GM12864 (cell line): ENCODE data around the gene RALGPS1.

Source experiments
- DNase-seq: peaks from one replicate; pipeline ENCODE4 v3.0.0-alpha.2; 2011; ENCODE audit warnings: low read depth
- H3K4me3 ChIP-seq: 2 replicates; pipeline ENCODE4 v1.5.1; 2011; ENCODE audit warnings: mild to moderate bottlenecking, low read depth, low read length, control low read depth
- TF ChIP-seq, protein P1 (sequence below): IDR thresholded peaks from 2 replicates; pipeline ENCODE4 v1.5.1; 2011; ENCODE audit warnings: low read depth, mild to moderate bottlenecking, moderate library complexity, low read length, control low read depth, inconsistent platforms; ENCODE audit errors: missing control alignments

The RALGPS1 gene

DNA sequence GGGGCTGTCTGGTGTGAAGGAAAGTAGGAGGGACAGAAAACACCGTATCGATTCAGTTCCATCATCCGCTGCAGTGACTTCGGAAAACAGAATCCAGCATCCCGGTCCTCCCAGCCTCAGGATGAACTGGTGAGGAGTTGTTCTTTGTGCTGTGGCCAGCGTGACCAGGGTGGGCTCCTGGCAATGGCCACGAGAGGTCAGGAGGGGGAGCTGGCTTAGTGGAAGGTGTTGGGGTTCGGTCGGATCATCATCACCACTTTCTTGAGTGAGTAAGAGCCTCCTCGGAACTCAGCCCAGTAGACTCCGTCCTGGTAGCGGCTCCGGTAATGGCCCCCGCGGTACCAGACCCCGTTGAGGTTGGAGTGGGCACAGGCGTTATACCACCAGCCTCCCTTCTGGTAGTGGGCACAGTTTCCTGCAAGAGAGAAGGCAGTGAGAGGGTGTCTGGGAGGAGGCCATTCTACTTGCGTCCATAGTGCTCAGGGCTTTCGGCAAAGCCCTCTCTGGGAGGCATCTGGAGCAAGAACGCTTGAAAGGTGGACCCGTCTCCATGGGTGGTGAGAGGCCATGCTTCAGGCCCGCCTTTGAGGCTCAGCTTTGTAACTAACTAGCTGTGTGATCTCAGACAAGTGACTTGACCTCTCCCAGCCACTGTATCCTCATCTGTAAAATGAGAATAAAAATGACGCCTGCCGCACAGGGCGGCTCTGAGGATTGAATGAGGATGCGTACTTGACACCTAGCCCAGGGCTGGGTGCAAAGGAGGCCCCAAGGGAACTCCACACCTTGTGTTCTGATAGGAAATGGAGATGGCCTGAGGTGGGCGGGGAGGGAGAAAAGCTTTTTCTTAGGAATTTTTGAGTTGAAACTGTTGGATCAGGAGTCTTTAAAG lies 174.4 kb downstream of the RALGPS1 start:
- TF ChIP-seq, protein P1, sequence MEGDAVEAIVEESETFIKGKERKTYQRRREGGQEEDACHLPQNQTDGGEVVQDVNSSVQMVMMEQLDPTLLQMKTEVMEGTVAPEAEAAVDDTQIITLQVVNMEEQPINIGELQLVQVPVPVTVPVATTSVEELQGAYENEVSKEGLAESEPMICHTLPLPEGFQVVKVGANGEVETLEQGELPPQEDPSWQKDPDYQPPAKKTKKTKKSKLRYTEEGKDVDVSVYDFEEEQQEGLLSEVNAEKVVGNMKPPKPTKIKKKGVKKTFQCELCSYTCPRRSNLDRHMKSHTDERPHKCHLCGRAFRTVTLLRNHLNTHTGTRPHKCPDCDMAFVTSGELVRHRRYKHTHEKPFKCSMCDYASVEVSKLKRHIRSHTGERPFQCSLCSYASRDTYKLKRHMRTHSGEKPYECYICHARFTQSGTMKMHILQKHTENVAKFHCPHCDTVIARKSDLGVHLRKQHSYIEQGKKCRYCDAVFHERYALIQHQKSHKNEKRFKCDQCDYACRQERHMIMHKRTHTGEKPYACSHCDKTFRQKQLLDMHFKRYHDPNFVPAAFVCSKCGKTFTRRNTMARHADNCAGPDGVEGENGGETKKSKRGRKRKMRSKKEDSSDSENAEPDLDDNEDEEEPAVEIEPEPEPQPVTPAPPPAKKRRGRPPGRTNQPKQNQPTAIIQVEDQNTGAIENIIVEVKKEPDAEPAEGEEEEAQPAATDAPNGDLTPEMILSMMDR = no peak
- no peak overlapping the region for H3K4me3 ChIP-seq
- no peak for DNase-seq

DNA sequence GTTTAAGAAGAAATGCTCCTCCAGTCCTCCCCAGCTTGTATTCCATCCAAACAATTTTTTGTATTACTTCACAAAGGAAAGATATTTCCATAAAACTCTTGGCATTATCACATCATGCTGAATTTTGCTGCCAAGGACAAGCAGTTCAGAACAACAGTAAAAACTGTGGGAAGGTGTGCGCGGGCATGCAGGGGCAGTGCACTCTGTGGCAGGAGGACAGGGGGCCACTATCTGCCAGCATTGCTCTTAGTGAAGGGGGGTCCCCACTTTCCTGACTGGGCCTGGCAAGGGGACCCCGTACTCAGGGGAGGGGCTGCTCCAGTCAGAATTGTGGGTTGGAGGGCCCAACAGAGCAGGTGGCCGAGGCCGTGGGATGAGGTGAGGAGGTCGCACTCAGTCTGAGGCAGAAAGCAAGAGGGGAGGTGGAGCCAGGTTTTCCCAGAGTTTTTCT lies 175.1 kb downstream of the RALGPS1 start:
- TF ChIP-seq, protein P1 = no peak
- H3K4me3 ChIP-seq = no peak overlapping the region

DNA sequence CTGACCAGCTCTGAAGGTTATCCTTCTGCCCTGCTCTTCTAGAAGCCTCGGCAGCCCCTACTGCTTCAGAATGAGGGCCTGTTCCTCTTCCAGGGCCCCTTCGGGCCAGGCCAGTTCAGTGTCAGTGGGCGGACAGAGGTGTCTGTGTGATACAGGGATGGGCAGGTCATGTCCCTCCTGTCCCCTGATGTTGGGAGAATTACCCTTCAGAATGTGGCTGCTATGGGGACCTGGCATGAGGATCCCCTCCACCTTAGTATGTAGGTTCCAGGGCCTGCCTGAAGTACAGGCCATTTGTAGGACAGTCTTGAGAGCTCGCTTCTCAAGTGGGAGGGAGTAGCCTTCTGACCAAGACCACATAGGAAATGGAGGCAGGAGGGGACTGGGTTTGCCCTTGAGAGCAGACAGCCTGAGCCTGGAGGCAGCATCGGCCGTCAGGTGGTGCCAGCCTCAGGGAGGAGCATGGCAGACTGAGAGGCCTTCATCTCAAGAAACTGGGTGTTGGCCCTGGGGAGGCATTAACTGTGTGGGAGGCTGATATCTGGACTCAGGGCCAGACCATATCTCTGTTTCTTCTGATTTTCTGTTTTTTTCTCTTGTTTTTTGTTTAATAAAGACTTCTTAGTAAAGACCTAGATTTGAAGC lies 175.9 kb downstream of the RALGPS1 start:
- no peak overlapping the region for H3K4me3 ChIP-seq
- DNase-seq = no peak
- TF ChIP-seq, protein P1 = no peak

More for the DNA sequence above, 175.1 kb downstream of the RALGPS1 start:
- no peak for DNase-seq

DNA sequence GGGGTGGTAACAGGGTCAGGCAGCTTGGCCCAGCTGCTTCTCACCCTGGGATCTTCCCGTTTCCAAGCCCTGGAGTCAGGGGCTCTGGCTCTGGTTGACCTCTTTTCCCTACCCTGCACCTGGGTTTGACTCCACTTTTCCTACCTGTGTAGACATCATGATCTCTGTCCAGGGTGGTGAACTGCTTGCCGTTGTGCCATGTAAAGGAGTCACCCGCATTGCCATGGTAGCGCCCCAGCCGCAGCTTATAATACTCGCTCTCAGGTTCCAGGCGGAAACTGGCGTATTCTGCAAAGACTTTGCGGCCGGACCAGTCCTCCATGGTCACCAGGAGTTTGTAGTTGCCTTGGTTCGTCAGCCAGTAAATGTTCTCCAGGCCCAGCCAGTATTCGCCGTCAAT lies 176.9 kb downstream of the RALGPS1 start:
- H3K4me3 ChIP-seq = no peak overlapping the region
- no peak for DNase-seq
- TF ChIP-seq, protein P1 = no peak

DNA sequence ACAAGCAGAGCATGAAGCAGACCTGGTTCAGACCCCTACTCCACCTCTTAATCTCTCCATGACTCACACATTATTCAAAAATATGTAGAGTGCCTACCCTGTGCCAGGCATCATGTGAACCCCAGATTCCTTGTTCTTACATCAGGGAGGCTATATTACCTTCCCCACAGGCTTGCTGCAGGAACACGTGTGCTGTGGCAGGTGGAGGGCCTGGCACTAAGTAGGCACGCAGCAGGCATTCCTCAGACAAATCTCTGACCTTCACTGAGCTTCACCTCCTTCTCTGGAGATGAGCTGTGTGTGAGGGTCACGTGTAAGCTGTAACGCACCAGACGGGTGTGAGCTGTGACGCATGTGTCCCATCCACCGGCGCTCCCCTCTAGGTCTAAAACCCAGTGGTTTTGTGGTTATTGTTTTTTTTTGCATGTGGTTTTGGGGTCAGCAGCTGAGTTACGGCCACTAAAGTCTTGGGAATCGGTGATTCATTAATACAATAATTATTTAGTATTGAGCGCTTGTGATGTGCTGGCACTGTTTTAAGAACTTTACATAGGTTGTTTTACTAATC lies 177.5 kb downstream of the RALGPS1 start:
- TF ChIP-seq, protein P1 = no peak
- H3K4me3 ChIP-seq = no peak overlapping the region
- no peak for DNase-seq

DNA sequence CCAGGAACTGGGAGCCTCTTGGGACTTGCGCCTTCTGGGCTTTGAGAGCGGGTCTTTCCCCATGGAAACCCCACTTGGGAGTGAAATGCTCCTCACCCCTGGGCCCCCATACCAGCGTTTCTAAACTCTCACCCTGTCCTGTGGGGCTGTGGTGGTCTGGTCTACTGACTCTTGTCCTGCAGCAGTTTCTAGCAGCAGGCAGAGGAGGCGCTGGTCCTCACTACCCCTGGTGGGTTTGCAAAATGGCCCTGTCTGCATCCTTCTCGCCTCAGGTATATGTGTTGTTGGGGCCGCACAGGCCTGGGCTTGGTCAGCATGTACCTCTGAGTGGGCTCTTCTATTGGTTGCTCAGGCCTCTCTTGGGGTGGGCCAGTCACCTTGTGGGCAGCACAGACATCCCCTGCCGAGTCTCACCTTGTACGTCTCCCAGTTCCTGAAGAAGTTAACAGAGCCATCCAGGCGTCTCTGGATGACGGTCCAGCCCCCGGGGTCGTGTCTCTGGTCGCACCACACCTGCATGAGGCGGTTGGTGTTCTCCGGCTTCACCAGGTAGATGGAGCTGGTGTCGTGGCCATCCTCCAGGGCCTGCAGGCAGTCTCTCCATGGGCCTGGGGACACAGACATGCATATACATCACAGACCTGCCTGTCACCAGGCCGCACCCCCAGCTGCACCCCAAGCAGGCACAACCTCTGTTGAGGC lies 178.9 kb downstream of the RALGPS1 start:
- TF ChIP-seq, protein P1 = peak; percentile 3
- no peak for DNase-seq
- H3K4me3 ChIP-seq = no peak overlapping the region
